HepG2 (cell line): ENCODE results near the gene LST1. TPM values are rescaled to one million over a fixed set of nuclear protein-coding genes. Genes with fewer than 3 reads are reported as not detected.

ENCODE experiments used
- ATAC-seq: fragments of 200-7000 bp; cut with Tn5 transposase; 3 replicates; pipeline ENCODE4 v1.9.1; 2020; ENCODE audit warnings: mild to moderate bottlenecking, moderate library complexity
- BruUV-seq: library from RNA; stranded (reverse); fragments of 400-500 nt; replicated peaks from 2 replicates; lab custom pipeline; 2021; lab: Mats Ljungman, UMichigan
- CTCF ChIA-PET: fragments of 300-600 bp; formaldehyde crosslinking; extraction: SDS; loops from one replicate; lab custom pipeline; 2021; ENCODE audit warnings: low total read pairs, inconsistent platforms, low intra/inter-chr PET ratio; lab: Yijun Ruan, JAX
- POLR2A ChIA-PET: fragments of 350-600 bp; sonication (Branson Sonifier 250); formaldehyde crosslinking; loops from one replicate; lab custom pipeline; 2020; ENCODE audit warnings: antibody characterized with exemption, inconsistent platforms; lab: Yijun Ruan, JAX
- DNase-seq: peaks from one replicate; pipeline ENCODE4 v3.0.0-alpha.2; 2015; ENCODE audit warnings: low spot score
- FAIRE-seq: peaks from 3 replicates; lab custom pipeline; 2011; peaks lifted over from hg19 to GRCh38; lab: Jason Lieb, UNC
- H2AFZ ChIP-seq: one replicate; pipeline ENCODE4 v1.6.1; 2011; ENCODE audit warnings: low read length, inconsistent platforms
- H3K27ac ChIP-seq: fragments of 300-600 bp; 3 replicates; pipeline ENCODE4 v1.8.0; 2011; ENCODE audit warnings: mixed run types, mild to moderate bottlenecking, mixed read lengths, low read length, inconsistent platforms; ENCODE audit not compliant: insufficient read depth; ENCODE audit errors: extremely low read length
- H3K27me3 ChIP-seq, 2 experiments: fragments of 200-600 bp in 1 of 2; 2 replicates in 1 of 2; 3 replicates in 1 of 2; pipeline versions ENCODE4 v1.6.0 to v1.8.0; 2011; ENCODE audit warnings: low read length in 2 of 2, mild to moderate bottlenecking in 2 of 2, moderate library complexity in 2 of 2, inconsistent platforms in 1 of 2; ENCODE audit not compliant: insufficient read depth in 2 of 2, control insufficient read depth in 1 of 2
- H3K36me3 ChIP-seq, 2 experiments: fragments of 200-600 bp in 1 of 2; replicated peaks in 1 of 2; 2 replicates in 1 of 2; 3 replicates in 1 of 2; pipeline versions ENCODE4 v1.5.1 to v1.8.0; 2011; ENCODE audit warnings: low read length in 2 of 2, inconsistent platforms in 1 of 2; ENCODE audit not compliant: insufficient read depth in 2 of 2, control insufficient read depth in 1 of 2
- H3K4me1 ChIP-seq: 2 replicates; pipeline ENCODE4 v1.5.1; 2012; ENCODE audit warnings: low read length, inconsistent platforms; ENCODE audit not compliant: insufficient read depth
- H3K4me2 ChIP-seq: 2 replicates; pipeline ENCODE4 v1.6.0; 2011; ENCODE audit warnings: low read depth, low read length, inconsistent platforms
- H3K4me3 ChIP-seq, 3 experiments: fragments of 200-600 bp in 1 of 3; sonication (generic), shearing (Covaris generic) in 1 of 3; replicated peaks in 1 of 3; 2 replicates each; pipeline ENCODE4 v1.5.1; 2011 to 2016; ENCODE audit warnings: low read length in 3 of 3, inconsistent platforms in 2 of 3, low read depth in 2 of 3, mild to moderate bottlenecking in 2 of 3, control low read depth in 1 of 3, mixed read lengths in 1 of 3; ENCODE audit not compliant: insufficient read depth in 1 of 3
- H3K79me2 ChIP-seq: one replicate; pipeline ENCODE4 v1.6.1; 2011; ENCODE audit warnings: low read length, inconsistent platforms; ENCODE audit not compliant: insufficient read depth
- H3K9ac ChIP-seq: 2 replicates; pipeline ENCODE4 v1.6.0; 2011; ENCODE audit warnings: mild to moderate bottlenecking, low read depth, low read length, inconsistent platforms; ENCODE audit not compliant: insufficient read depth
- H3K9me3 ChIP-seq: 2 replicates; pipeline ENCODE4 v1.5.1; 2012; ENCODE audit warnings: mild to moderate bottlenecking, low read length
- H4K20me1 ChIP-seq: 2 replicates; pipeline ENCODE4 v1.6.0; 2011; ENCODE audit warnings: inconsistent platforms, mild to moderate bottlenecking, low read length, moderate library complexity; ENCODE audit not compliant: insufficient read depth
- AGO2 ChIP-seq: fragments of 200-400 bp; formaldehyde crosslinking; optimal IDR thresholded peaks from 2 replicates; pipeline ENCODE3; 2017; ENCODE audit warnings: mild to moderate bottlenecking, low read depth, low read length, moderate library complexity
- ESRRA ChIP-seq: sonication (generic); formaldehyde crosslinking; IDR thresholded peaks from 2 replicates; pipeline ENCODE4 v1.5.1; 2020; ENCODE audit warnings: mild to moderate bottlenecking, low read depth, missing genetic modification reagents
- HMGA1 ChIP-seq: sonication (generic); formaldehyde crosslinking; conservative IDR thresholded peaks from 2 replicates; pipeline ENCODE4 v1.4.0; 2020; ENCODE audit warnings: missing genetic modification reagents
- KAT2B ChIP-seq: fragments of 150-350 bp; IDR thresholded peaks from 2 replicates; pipeline ENCODE4 v1.6.1; 2014; ENCODE audit warnings: low read depth, low read length, borderline replicate concordance
- KLF9 ChIP-seq: IDR thresholded peaks from 2 replicates; pipeline ENCODE4 v1.6.1; 2016; ENCODE audit warnings: low read depth
- MTA3 ChIP-seq: sonication (generic); formaldehyde crosslinking; IDR thresholded peaks from 2 replicates; pipeline ENCODE4 v1.4.0; 2020; ENCODE audit warnings: missing genetic modification reagents
- MTF1 ChIP-seq: sonication (generic); formaldehyde crosslinking; IDR thresholded peaks from 2 replicates; pipeline ENCODE4 v1.5.0; 2020; ENCODE audit warnings: missing genetic modification reagents
- NFE2L1 ChIP-seq: sonication (generic); formaldehyde crosslinking; IDR thresholded peaks from 2 replicates; pipeline ENCODE4 v1.4.0; 2020; ENCODE audit warnings: missing genetic modification reagents, mild to moderate bottlenecking, borderline replicate concordance
- POLR2G ChIP-seq: fragments of 200-400 bp; formaldehyde crosslinking; IDR thresholded peaks from 2 replicates; pipeline ENCODE4 v1.6.1; 2018; ENCODE audit warnings: mild to moderate bottlenecking, low read depth, low read length, moderate library complexity
- RBFOX2 ChIP-seq: fragments of 200-400 bp; formaldehyde crosslinking; IDR thresholded peaks from 2 replicates; pipeline ENCODE4 v1.6.1; 2017; ENCODE audit warnings: low read depth, mild to moderate bottlenecking, low read length
- RBM22 ChIP-seq: fragments of 200-400 bp; formaldehyde crosslinking; optimal IDR thresholded peaks from 2 replicates; pipeline ENCODE3; 2017; ENCODE audit warnings: mild to moderate bottlenecking, low read length, moderate library complexity
- SP4 ChIP-seq: sonication (generic); formaldehyde crosslinking; IDR thresholded peaks from 2 replicates; pipeline ENCODE4 v1.8.1; 2023; ENCODE audit warnings: mild to moderate bottlenecking, missing genetic modification reagents
- SSRP1 ChIP-seq: IDR thresholded peaks from 2 replicates; pipeline ENCODE4 v1.6.1; 2016; ENCODE audit warnings: control low read depth
- ZNF883 ChIP-seq: sonication (generic); formaldehyde crosslinking; IDR thresholded peaks from 2 replicates; pipeline ENCODE4 v1.5.1; 2020; ENCODE audit warnings: mild to moderate bottlenecking, missing genetic modification reagents; ENCODE audit errors: not compliant biosample characterization
- WGBS: methylation state at CpG from one replicate; pipeline ENCODE4 v1.1.6; 2017; ENCODE audit warnings: low lambda C conversion rate; 5-methylcytosine and 5-hydroxymethylcytosine counted together
- in situ Hi-C: cut with HindIII; loops from 2 replicates; pipeline ENCODE4 v1.10.0; 2017; ENCODE audit warnings: low pct_unique_long_range_greater_than_20kb; ENCODE audit not compliant: extremely low pct_ligation_motif_present
- intact Hi-C: fragments of 100-400 bp; cut with micrococcal nuclease; formaldehyde crosslinking; loops from one replicate; pipeline ENCODE4 v1.10.0; 2022; ENCODE audit not compliant: unreplicated experiment
- polyA plus RNA-seq, 8 experiments: library from polyadenylated mRNA; depleted of rRNA in 3 of 8; stranded (reverse) in 7 of 8; unstranded in 1 of 8; fragments of >200 nt; fragmentation: Illumina TruSeq in 4 of 8; extraction: Trizol in 4 of 8; gene quantifications; 2 replicates each; pipeline versions ENCODE4 v1.2.1 to v1.2.3, GENCODE V29; 2011 to 2016; ENCODE audit warnings: low read depth in 4 of 8, missing spikeins in 1 of 8, mixed read lengths in 1 of 8; ENCODE audit not compliant: insufficient read depth in 1 of 8
- total RNA-seq, 5 experiments: library from RNA; depleted of rRNA; stranded (reverse); fragments of >200 nt; fragmentation: Illumina TruSeq; extraction: Trizol; gene quantifications; 2 replicates each; pipeline ENCODE4 v1.2.3, GENCODE V29; 2016; ENCODE audit warnings: low read depth in 1 of 5

LST1 gene
- total and polyA plus RNA-seq, 2 of the 13 experiments (the other 11 are each of a cell fraction or from before 2014, with no cell fraction given) = not detected

DNA sequence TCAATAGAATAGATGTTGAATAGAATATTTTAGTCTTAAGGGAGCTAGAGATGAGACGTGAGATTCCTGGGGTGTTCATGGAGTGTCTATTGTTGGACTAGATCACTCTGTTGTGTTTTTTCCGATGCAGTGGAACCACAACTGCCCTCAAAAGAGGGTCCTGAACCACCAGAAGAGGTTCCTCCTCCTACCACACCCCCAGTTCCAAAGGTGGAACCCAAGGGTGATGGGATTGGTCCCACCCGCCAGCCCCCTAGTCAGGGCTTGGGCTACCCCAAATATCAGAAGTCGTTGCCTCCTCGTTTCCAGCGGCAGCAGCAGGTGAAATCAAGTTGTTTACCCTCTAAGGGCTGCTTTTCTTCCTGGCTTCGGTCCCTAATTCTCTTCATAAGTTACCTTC is 42.9 kb downstream of the LST1 start:
- H3K27ac ChIP-seq = no peak overlapping the region
- H3K27me3 ChIP-seq = no peaks in the 10 kb centered on the region
- H3K79me2 ChIP-seq = peaks cover 6% of the 10 kb centered on the region
- in situ Hi-C loops (no loop called here), intact Hi-C loops (no loop called here)
- no peak overlapping the region for H3K4me2 ChIP-seq
- no TSS peak for BruUV-seq
- no peak overlapping the region for H3K4me3 ChIP-seq
- no peaks in the 10 kb centered on the region for H3K4me1 ChIP-seq
- WGBS = 97% methylated on average over 7 of the region's 7 CpGs
- 0 out of 2 replicates have a peak, but pooled peaks cover 2% of the 10 kb centered on the region for H4K20me1 ChIP-seq
- POLR2A ChIA-PET = interaction anchor here (0.6 to 2.9 kb wide), 7 partner anchors 8 to 45 kb away, joined by 3 to 11 read pairs (median 5); partner anchors contain the start of genes APOM, C6orf47, CSNK2B and PRRC2A
- H3K9me3 ChIP-seq = no peaks in the 10 kb centered on the region
- TF ChIP-seq RBM22 (peak; percentile 75), KAT2B (no peak), ESRRA (CRISPR knock-in tag) (no peak), MTF1 (no peak)
- H3K36me3 ChIP-seq = peaks cover 76 to 100% of the 10 kb centered on the region in 2 experiments
- ATAC-seq = no peak
- H2AFZ ChIP-seq = no peak overlapping the region
- DNase-seq = no peak
- FAIRE-seq = no peak
- CTCF ChIA-PET = no interaction called here
- no peak overlapping the region for H3K9ac ChIP-seq

DNA sequence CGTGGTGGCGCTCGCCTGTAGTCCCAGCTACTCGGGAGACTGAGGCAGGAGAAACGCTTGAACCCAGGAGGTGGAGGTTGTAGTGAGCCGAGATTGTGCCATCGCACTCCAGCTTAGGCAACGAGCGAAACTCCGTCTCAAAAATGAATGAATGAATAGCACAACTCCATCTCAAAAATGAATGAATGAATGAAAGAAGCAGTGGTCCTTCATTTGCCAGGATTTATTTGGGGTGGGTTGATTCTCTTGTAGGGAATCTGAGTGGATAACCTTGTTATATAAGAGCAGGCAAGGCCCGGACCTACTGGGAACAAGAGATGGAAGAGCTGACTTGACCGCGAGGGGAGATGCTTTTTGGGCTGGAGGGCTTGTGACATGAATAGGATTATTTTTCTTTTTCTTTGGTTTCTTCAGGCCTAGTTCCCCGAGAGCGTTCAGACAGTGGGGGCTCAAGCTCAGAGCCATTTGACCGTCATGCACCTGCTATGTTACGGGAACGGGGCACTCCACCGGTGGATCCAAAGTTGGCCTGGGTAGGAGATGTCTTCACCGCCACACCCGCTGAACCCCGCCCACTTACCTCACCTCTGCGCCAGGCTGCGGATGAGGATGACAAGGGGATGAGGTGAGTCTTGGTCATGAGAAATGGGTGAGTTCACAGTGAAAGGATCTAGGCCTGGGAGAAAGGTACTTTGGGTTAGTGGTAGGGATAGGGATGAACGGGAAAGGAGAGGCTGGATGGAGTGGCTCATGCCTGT is 44.3 kb downstream of the LST1 start:
- WGBS = 98% methylated on average over 25 of the region's 25 CpGs

More for the DNA sequence above, 44.3 kb downstream of the LST1 start:
- Histone ChIP-seq H3K27me3 (no peaks in the 10 kb centered on the region), H3K4me3 (no peak overlapping the region), H3K9ac (no peak overlapping the region), H3K4me1 (no peaks in the 10 kb centered on the region), H3K36me3 (peaks cover 76 to 100% of the 10 kb centered on the region in 2 experiments), H3K79me2 (no peaks in the 10 kb centered on the region), H2AFZ (no peak overlapping the region), H4K20me1 (0 out of 2 replicates have a peak, but pooled peaks cover 2% of the 10 kb centered on the region), H3K4me2 (no peak overlapping the region), H3K9me3 (no peaks in the 10 kb centered on the region), H3K27ac (no peak overlapping the region)
- no TSS peak for BruUV-seq
- FAIRE-seq (no peak), DNase-seq (no peak), ATAC-seq (no peak)
- in situ Hi-C loops = no loop called here
- intact Hi-C loops = no loop called here
- CTCF ChIA-PET = no interaction called here
- POLR2A ChIA-PET = interaction anchor here (1.1 to 2.9 kb wide), 4 partner anchors 9 to 30 kb away, joined by 3 to 11 read pairs (median 7); partner anchors contain the start of genes APOM and C6orf47
- peak; percentile 54 for TF ChIP-seq RBFOX2
- no peak for TF ChIP-seq ZNF883
- TF ChIP-seq SSRP1 = 0 out of 2 replicates have a peak, but pooled peaks have one; percentile 49
- TF ChIP-seq SP4 = 0 out of 2 replicates have a peak, but pooled peaks have one; percentile 36
- peak; percentile 18 for TF ChIP-seq AGO2
- TF ChIP-seq MTA3 (CRISPR knock-in tag) = no peak
- TF ChIP-seq KLF9 = no peak
- no peak for TF ChIP-seq NFE2L1 (CRISPR knock-in tag)
- no peak for TF ChIP-seq HMGA1
- peak; percentile 53; the same call in 1 of the 2 replicates for TF ChIP-seq POLR2G
- peak; percentile 81 for TF ChIP-seq RBM22
